ENCODE results near the gene ATG13. TPM values are rescaled to one million over a fixed set of nuclear protein-coding genes. Genes with fewer than 3 reads are reported as not detected.

Gene ATG13
- total and polyA plus RNA-seq, 2 experiments from 2014 or later = 32.9 to 71.1 TPM

DNA sequence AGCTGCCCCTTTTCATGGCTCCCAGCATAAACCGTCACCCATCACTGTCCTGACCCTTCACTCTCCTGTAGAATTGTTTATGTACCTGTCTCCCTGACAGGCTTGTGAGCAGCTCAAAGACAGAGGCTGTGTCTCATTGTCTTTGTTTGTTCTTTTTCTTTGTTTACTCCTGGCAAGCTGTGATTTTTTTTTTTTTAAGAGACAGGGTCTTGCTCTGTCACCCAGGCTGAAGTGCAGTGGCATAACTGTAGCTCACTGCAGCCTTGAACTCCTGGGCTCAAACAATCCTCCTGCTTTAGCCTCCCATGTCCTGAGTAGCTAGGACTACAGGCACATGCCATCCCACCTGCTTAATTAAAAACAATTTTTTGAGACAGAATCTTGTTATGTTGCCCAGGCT lies 73.3 kb downstream of the ATG13 start:
- DNase-seq (ENCODE audit: low spot score) (no peak), ATAC-seq (no peak)
- Histone ChIP-seq H3F3A (replicated peaks; ENCODE audit: low read depth) (no peaks in the 10 kb centered on the region), H3K4me1 (ENCODE audit: insufficient read depth) (no peaks in the 10 kb centered on the region), H4K20me1 (replicated peaks; ENCODE audit: insufficient read depth) (no peaks in the 10 kb centered on the region), H3K27ac (ENCODE audit: low read depth) (no peak overlapping the region), H3K79me2 (replicated peaks; ENCODE audit: insufficient read depth) (no peaks in the 10 kb centered on the region), H3K4me3 (no peak overlapping the region), H2AFZ (no peak overlapping the region), H3K4me2 (no peak overlapping the region), H3K9me2 (ENCODE audit: insufficient read depth) (no peaks in the 10 kb centered on the region), H3K27me3 (ENCODE audit: insufficient read depth) (no peaks in the 10 kb centered on the region), H3K36me3 (ENCODE audit: insufficient read depth) (no peaks in the 10 kb centered on the region)
- Mint-ChIP-seq H3K4me1 (no peaks in the 10 kb centered on the region), H3K9me3 (no peaks in the 10 kb centered on the region), H3K27me3 (ENCODE audit: insufficient read depth, low read depth, poor library complexity) (peaks cover 1% of the 10 kb centered on the region), H3K36me3 (ENCODE audit: low read depth) (peaks cover 12% of the 10 kb centered on the region; the same call in 2 of the 3 replicates), H3K27ac (no peak overlapping the region), H3K4me3 (no peak overlapping the region)
- TF ChIP-seq REST (IDR thresholded peaks at IDR 0.05; ENCODE audit: unreplicated experiment) (no peak), EZH2 (IDR thresholded peaks at IDR 0.05; ENCODE audit: low read depth, unreplicated experiment) (no peak), NANOG (IDR thresholded peaks at IDR 0.05; ENCODE audit: borderline replicate concordance) (no peak), JUNB (IDR thresholded peaks at IDR 0.05; ENCODE audit: unreplicated experiment) (no peak), EZH2phosphoT487 (IDR thresholded peaks at IDR 0.05; ENCODE audit: unreplicated experiment) (no peak), POLR2AphosphoS5 (IDR thresholded peaks at IDR 0.05; ENCODE audit: low read depth) (no peak)
- TF ChIP-seq, protein P1, sequence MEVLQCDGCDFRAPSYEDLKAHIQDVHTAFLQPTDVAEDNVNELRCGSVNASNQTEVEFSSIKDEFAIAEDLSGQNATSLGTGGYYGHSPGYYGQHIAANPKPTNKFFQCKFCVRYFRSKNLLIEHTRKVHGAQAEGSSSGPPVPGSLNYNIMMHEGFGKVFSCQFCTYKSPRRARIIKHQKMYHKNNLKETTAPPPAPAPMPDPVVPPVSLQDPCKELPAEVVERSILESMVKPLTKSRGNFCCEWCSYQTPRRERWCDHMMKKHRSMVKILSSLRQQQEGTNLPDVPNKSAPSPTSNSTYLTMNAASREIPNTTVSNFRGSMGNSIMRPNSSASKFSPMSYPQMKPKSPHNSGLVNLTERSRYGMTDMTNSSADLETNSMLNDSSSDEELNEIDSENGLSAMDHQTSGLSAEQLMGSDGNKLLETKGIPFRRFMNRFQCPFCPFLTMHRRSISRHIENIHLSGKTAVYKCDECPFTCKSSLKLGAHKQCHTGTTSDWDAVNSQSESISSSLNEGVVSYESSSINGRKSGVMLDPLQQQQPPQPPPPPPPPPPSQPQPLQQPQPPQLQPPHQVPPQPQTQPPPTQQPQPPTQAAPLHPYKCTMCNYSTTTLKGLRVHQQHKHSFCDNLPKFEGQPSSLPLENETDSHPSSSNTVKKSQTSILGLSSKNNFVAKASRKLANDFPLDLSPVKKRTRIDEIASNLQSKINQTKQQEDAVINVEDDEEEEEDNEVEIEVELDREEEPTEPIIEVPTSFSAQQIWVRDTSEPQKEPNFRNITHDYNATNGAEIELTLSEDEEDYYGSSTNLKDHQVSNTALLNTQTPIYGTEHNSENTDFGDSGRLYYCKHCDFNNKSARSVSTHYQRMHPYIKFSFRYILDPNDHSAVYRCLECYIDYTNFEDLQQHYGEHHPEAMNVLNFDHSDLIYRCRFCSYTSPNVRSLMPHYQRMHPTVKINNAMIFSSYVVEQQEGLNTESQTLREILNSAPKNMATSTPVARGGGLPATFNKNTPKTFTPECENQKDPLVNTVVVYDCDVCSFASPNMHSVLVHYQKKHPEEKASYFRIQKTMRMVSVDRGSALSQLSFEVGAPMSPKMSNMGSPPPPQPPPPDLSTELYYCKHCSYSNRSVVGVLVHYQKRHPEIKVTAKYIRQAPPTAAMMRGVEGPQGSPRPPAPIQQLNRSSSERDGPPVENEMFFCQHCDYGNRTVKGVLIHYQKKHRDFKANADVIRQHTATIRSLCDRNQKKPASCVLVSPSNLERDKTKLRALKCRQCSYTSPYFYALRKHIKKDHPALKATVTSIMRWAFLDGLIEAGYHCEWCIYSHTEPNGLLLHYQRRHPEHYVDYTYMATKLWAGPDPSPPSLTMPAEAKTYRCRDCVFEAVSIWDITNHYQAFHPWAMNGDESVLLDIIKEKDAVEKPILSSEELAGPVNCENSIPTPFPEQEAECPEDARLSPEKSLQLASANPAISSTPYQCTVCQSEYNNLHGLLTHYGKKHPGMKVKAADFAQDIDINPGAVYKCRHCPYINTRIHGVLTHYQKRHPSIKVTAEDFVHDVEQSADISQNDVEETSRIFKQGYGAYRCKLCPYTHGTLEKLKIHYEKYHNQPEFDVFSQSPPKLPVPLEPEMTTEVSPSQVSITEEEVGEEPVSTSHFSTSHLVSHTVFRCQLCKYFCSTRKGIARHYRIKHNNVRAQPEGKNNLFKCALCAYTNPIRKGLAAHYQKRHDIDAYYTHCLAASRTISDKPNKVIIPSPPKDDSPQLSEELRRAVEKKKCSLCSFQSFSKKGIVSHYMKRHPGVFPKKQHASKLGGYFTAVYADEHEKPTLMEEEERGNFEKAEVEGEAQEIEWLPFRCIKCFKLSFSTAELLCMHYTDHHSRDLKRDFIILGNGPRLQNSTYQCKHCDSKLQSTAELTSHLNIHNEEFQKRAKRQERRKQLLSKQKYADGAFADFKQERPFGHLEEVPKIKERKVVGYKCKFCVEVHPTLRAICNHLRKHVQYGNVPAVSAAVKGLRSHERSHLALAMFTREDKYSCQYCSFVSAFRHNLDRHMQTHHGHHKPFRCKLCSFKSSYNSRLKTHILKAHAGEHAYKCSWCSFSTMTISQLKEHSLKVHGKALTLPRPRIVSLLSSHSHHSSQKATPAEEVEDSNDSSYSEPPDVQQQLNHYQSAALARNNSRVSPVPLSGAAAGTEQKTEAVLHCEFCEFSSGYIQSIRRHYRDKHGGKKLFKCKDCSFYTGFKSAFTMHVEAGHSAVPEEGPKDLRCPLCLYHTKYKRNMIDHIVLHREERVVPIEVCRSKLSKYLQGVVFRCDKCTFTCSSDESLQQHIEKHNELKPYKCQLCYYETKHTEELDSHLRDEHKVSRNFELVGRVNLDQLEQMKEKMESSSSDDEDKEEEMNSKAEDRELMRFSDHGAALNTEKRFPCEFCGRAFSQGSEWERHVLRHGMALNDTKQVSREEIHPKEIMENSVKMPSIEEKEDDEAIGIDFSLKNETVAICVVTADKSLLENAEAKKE (CRISPR knock-in tag; IDR thresholded peaks at IDR 0.05) = no peak
- TF ChIP-seq, protein P2, sequence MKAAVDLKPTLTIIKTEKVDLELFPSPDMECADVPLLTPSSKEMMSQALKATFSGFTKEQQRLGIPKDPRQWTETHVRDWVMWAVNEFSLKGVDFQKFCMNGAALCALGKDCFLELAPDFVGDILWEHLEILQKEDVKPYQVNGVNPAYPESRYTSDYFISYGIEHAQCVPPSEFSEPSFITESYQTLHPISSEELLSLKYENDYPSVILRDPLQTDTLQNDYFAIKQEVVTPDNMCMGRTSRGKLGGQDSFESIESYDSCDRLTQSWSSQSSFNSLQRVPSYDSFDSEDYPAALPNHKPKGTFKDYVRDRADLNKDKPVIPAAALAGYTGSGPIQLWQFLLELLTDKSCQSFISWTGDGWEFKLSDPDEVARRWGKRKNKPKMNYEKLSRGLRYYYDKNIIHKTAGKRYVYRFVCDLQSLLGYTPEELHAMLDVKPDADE (IDR thresholded peaks at IDR 0.05) = no peak
